Transverse colon (tissue), 4 donors: Measurements from ENCODE around the gene CRB1. TPM values are rescaled to one million over a fixed set of nuclear protein-coding genes. Genes with fewer than 3 reads are reported as not detected.

ENCODE experiments used
- DNase-seq: peaks from one replicate; pipeline ENCODE4 v3.0.0-alpha.2; 2019
- H3K27ac ChIP-seq, 4 donors: fragments of 200-600 bp; sonication (generic); 2 replicates each; pipeline ENCODE4 v1.5.1; 2016 to 2018; ENCODE audit warnings: inconsistent platforms in 4 of 4
- H3K27me3 ChIP-seq: fragments of 200-600 bp; sonication (generic); 2 replicates; pipeline ENCODE4 v1.5.1; 2017; ENCODE audit warnings: inconsistent platforms
- H3K36me3 ChIP-seq, 4 donors: fragments of 200-600 bp; sonication (generic); 2 replicates each; pipeline ENCODE4 v1.5.1; 2017 to 2019; ENCODE audit warnings: inconsistent platforms in 4 of 4
- H3K4me1 ChIP-seq, 4 donors: fragments of 200-600 bp; sonication (generic); 2 replicates each; pipeline ENCODE4 v1.5.1; 2017 to 2020; ENCODE audit warnings: inconsistent platforms in 4 of 4
- H3K4me3 ChIP-seq, 4 donors: fragments of 200-600 bp; sonication (generic); 1 replicate in 1 of 4; 2 replicates in 3 of 4; pipeline versions ENCODE4 v1.5.1 to v1.6.1; 2017 to 2019; ENCODE audit warnings: inconsistent platforms in 4 of 4
- H3K9me3 ChIP-seq, 2 donors: fragments of 200-600 bp; sonication (generic); 2 replicates each; pipeline ENCODE4 v1.5.1; 2017 to 2019; ENCODE audit warnings: inconsistent platforms in 2 of 2
- CTCF ChIP-seq, 5 experiments: fragments of 200-600 bp in 3 of 5; fragments of 450-650 bp in 2 of 5; sonication (generic) in 3 of 5; IDR thresholded peaks; 1 replicate in 2 of 5; 2 replicates in 3 of 5; pipeline ENCODE4 v1.5.1; 2016 to 2017; ENCODE audit warnings: antibody characterized with exemption in 5 of 5, inconsistent platforms in 3 of 5, mild to moderate bottlenecking in 2 of 5, moderate library complexity in 1 of 5
- EP300 ChIP-seq: sonication (generic); formaldehyde crosslinking; IDR thresholded peaks from one replicate; pipeline ENCODE4 v1.6.1; 2017; ENCODE audit warnings: antibody characterized with exemption, low read depth
- POLR2A ChIP-seq: fragments of 450-650 bp; IDR thresholded peaks from one replicate; pipeline ENCODE4 v1.6.1; 2016; ENCODE audit warnings: antibody characterized with exemption, mild to moderate bottlenecking, moderate library complexity
- POLR2AphosphoS5 ChIP-seq, 3 donors: sonication (generic); formaldehyde crosslinking; IDR thresholded peaks; one replicate each; pipeline ENCODE4 v1.6.1; 2016; ENCODE audit warnings: antibody characterized with exemption in 3 of 3
- WGBS, 2 donors: methylation state at CpG; one replicate each; pipeline ENCODE4 v1.1.5; 2018; ENCODE audit warnings: low coverage in 1 of 2; 5-methylcytosine and 5-hydroxymethylcytosine counted together
- in situ Hi-C, 4 donors: fragments of 200-750 bp; cut with MboI; loops; one replicate each; pipeline versions ENCODE4 v1.15.0 to v1.15.1; 2017; ENCODE audit warnings: low sequenced_read_pairs in 3 of 4, low pct_ligation_motif_present in 1 of 4, low pct_unique_long_range_greater_than_20kb in 1 of 4
- intact Hi-C: fragments of 100-400 bp; cut with DNase I; formaldehyde crosslinking; loops from one replicate; pipeline ENCODE4 v1.15.1; 2023; ENCODE audit warnings: low total_unique reads
- total RNA-seq, 4 donors: library from RNA; depleted of rRNA; stranded (reverse); fragments of >200 nt; gene quantifications; one replicate each; pipeline ENCODE4 v1.1.0, GENCODE V29; 2016

Gene CRB1
- total RNA-seq, 4 donors from 2014 or later, result 0.14 to 2.8 (median 0.32) TPM; not detected in 1

GRCh38 chr1:197418693-197419092, 150.6 kb downstream of the CRB1 start:
- Histone ChIP-seq H3K27me3 (no peaks in the 10 kb centered on the region), H3K4me1 (no peaks in the 10 kb centered on the region), H3K9me3 (no peaks in the 10 kb centered on the region), H3K27ac (no peak overlapping the region), H3K4me3 (no peak overlapping the region), H3K36me3 (no peaks in the 10 kb centered on the region)
- DNase-seq, result no peak
- in situ Hi-C loops, result no loop called here
- TF ChIP-seq EP300, result no peak
- no peak for TF ChIP-seq POLR2A
- TF ChIP-seq POLR2AphosphoS5 (IDR thresholded peaks at IDR 0.05), result no peak
- TF ChIP-seq CTCF (IDR thresholded peaks at IDR 0.05), result no peak
- 89 to 94% methylated on average over 1 of the region's 1 CpG for WGBS, 2 donors
- intact Hi-C loops, result no loop called here

DNA sequence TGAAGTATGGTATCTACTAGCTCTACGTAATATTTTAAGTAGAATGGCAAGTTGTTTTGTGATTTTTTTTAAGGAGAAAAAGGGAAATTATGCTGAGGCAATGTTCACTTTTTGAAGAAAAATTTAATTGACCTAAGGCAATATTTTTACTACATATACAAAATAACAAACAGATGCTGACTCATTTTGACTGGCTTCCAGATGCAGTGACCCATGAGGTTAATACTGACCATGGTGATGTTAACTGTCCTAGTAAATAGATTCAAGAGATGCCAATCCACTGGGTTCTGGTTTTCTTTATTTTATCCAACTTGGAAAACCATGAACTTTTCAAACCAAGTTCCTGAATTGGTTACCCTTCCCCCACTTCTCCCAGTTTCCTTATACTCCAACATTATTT, 154.9 kb downstream of the CRB1 start:
- Histone ChIP-seq H3K27ac (no peak overlapping the region), H3K9me3 (no peaks in the 10 kb centered on the region), H3K4me3 (no peak overlapping the region), H3K27me3 (no peaks in the 10 kb centered on the region), H3K36me3 (no peaks in the 10 kb centered on the region), H3K4me1 (no peaks in the 10 kb centered on the region)
- WGBS, 2 donors, result 92% methylated on average over 1 of the region's 1 CpG
- TF ChIP-seq EP300 (no peak), POLR2AphosphoS5 (IDR thresholded peaks at IDR 0.05) (no peak), CTCF (IDR thresholded peaks at IDR 0.05) (no peak), POLR2A (no peak)
- in situ Hi-C loops, result no loop called here
- DNase-seq, result no peak
- intact Hi-C loops, result no loop called here

DNA sequence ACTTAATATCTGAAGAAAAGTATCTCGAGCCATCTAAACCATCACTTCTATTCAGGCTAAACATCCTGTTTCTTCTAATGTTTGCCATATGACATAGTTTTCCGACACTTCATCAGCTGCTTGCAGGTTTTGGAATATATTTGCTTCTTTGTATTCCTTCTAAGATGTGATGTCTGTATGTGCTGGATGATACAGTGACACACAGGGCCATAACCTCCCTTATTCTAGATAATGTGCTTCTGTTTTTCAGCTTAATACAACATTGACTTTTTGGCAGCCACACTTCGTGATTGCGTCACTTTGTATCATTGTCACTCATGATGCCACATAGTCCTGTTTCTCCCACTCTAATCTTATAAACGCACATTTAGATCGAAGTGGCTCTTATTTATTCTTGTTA, 156.3 kb downstream of the CRB1 start:
- in situ Hi-C loops (no loop called here), intact Hi-C loops (no loop called here)
- no peak for TF ChIP-seq POLR2A
- no peak for TF ChIP-seq EP300
- no peak for TF ChIP-seq POLR2AphosphoS5 (IDR thresholded peaks at IDR 0.05)
- no peak for TF ChIP-seq CTCF (IDR thresholded peaks at IDR 0.05)
- H3K4me1 ChIP-seq, result no peaks in the 10 kb centered on the region
- no peak for DNase-seq
- H3K36me3 ChIP-seq, result no peaks in the 10 kb centered on the region
- H3K27me3 ChIP-seq, result no peaks in the 10 kb centered on the region
- no peak overlapping the region for H3K4me3 ChIP-seq
- WGBS, 2 donors, result 66 to 86% methylated on average over 4 to 6 of the region's 6 CpGs
- H3K9me3 ChIP-seq, result no peaks in the 10 kb centered on the region
- no peak overlapping the region for H3K27ac ChIP-seq

- H3K4me3 ChIP-seq, result no peak overlapping the region
- DNase-seq, result no peak
- H3K27ac ChIP-seq, result no peak overlapping the region
- H3K27me3 ChIP-seq, result no peaks in the 10 kb centered on the region
- TF ChIP-seq CTCF (IDR thresholded peaks at IDR 0.05) (no peak), POLR2AphosphoS5 (IDR thresholded peaks at IDR 0.05) (no peak), EP300 (no peak)
- intact Hi-C loops, result no loop called here
- in situ Hi-C loops, result no loop called here
- no peaks in the 10 kb centered on the region for H3K36me3 ChIP-seq
- 83 to 87% methylated on average over 3 to 7 of the region's 7 CpGs for WGBS, 2 donors
- H3K9me3 ChIP-seq, result no peaks in the 10 kb centered on the region
- H3K4me1 ChIP-seq, result no peaks in the 10 kb centered on the region
Observed at GRCh38 chr1:197429372-197429771, 161.3 kb downstream of the CRB1 start.
